ENCODE measurements around the gene ABCA6. TPM values are rescaled to one million over a fixed set of nuclear protein-coding genes. Genes with fewer than 3 reads are reported as not detected.

Gene ABCA6
- total RNA-seq, 1 donor from 2014 or later: 4.4 TPM

DNA sequence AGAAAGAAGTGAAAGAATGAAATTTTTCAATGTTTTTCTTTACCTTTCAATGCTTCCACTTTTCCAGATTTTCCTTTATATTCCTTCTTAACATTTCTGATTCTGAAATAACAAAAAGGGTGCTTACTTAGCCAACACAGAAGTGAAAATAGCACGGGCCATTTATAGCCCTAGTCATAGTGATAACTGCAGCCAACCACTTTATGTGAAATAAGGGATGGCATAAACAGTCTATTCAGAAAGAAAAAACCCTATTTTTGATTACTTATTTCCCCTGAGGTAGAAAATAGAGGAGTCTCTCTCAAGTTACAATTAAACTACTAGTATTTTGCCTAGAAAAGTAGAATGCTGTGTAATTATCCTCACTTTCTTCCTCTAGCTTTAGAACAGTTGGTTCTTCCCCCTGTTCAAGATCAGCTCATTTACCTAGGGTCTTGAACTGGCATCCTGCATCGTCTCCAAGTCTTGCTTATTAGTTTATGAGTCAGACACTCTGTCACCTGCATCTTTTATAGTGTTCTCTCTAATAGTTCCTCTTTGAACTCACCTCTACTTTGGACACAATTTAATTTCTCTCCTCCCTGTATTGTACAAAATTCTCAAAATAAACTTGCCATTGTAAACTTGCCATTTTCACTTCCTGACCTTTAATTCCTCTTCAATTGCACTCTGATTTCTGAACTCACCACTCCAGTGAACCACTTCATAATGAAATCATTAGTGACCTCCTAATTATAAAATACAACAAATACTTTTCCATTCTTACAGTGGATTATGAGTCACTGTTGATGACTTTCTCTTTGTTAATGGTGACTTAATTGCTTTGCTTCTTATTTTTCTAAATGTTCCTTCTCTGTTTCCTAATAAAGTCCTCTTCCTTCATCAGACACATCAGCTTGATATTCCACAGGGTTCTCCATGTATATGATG, 23.6 kb downstream of the ABCA6 start:
- ATAC-seq (ENCODE audit: low read depth) (peak; percentile 41), DNase-seq (no peak)
- H3K27me3 Mint-ChIP-seq: no peaks in the 10 kb centered on the region
- no peaks in the 10 kb centered on the region for H3K36me3 Mint-ChIP-seq (ENCODE audit: low read depth)
- intact Hi-C loops (cut with micrococcal nuclease): loop anchor here (1.0 to 5.0 kb wide), 7 partner anchors 25 to 1301 kb away; partner anchors contain the start of gene ABCA5
- TF ChIP-seq, protein P1, sequence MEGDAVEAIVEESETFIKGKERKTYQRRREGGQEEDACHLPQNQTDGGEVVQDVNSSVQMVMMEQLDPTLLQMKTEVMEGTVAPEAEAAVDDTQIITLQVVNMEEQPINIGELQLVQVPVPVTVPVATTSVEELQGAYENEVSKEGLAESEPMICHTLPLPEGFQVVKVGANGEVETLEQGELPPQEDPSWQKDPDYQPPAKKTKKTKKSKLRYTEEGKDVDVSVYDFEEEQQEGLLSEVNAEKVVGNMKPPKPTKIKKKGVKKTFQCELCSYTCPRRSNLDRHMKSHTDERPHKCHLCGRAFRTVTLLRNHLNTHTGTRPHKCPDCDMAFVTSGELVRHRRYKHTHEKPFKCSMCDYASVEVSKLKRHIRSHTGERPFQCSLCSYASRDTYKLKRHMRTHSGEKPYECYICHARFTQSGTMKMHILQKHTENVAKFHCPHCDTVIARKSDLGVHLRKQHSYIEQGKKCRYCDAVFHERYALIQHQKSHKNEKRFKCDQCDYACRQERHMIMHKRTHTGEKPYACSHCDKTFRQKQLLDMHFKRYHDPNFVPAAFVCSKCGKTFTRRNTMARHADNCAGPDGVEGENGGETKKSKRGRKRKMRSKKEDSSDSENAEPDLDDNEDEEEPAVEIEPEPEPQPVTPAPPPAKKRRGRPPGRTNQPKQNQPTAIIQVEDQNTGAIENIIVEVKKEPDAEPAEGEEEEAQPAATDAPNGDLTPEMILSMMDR (IDR thresholded peaks at IDR 0.05): no peak
- peaks cover 49% of the 10 kb centered on the region for H3K4me1 Mint-ChIP-seq
- no peaks in the 10 kb centered on the region for H3K9me3 Mint-ChIP-seq
- ChIA-PET POLR2A (no interaction called here), CTCF (no interaction called here)
- peak overlapping the region; percentile 42 for H3K4me3 Mint-ChIP-seq
- peak overlapping the region; percentile 79 for H3K27ac Mint-ChIP-seq

DNA sequence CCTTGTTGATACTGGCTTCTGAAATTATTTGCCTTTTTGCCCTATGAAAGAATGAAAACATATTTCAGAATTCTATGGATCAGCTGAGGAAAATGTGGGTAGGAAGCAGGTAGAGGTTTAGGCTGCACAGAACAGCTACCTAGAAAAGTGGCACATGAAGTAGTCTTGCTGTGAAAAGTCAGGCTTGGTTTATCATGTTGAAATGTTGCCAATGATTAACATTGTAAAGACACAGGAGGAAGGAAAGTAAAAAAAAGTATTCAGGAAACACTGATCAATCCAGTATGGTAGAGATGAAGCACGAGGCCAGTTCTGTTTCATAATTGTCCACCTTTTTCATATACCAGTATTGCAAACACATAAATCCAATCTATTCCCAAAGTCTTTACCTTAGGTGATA, 29.9 kb downstream of the ABCA6 start:
- Mint-ChIP-seq H3K4me3 (no peak overlapping the region), H3K36me3 (ENCODE audit: low read depth) (no peaks in the 10 kb centered on the region), H3K4me1 (peaks cover 39% of the 10 kb centered on the region), H3K27me3 (no peaks in the 10 kb centered on the region), H3K9me3 (no peaks in the 10 kb centered on the region), H3K27ac (peak overlapping the region; percentile 21)
- TF ChIP-seq, protein P1 (IDR thresholded peaks at IDR 0.05): no peak
- intact Hi-C loops (cut with micrococcal nuclease): no loop called here
- CTCF ChIA-PET: no interaction called here
- DNase-seq (no peak), ATAC-seq (ENCODE audit: low read depth) (no peak)
- POLR2A ChIA-PET: interaction anchor here (0.6 kb wide), 1 partner anchor 1076 kb away, joined by 8 read pairs; the partner anchor contains the start of gene KPNA2

DNA sequence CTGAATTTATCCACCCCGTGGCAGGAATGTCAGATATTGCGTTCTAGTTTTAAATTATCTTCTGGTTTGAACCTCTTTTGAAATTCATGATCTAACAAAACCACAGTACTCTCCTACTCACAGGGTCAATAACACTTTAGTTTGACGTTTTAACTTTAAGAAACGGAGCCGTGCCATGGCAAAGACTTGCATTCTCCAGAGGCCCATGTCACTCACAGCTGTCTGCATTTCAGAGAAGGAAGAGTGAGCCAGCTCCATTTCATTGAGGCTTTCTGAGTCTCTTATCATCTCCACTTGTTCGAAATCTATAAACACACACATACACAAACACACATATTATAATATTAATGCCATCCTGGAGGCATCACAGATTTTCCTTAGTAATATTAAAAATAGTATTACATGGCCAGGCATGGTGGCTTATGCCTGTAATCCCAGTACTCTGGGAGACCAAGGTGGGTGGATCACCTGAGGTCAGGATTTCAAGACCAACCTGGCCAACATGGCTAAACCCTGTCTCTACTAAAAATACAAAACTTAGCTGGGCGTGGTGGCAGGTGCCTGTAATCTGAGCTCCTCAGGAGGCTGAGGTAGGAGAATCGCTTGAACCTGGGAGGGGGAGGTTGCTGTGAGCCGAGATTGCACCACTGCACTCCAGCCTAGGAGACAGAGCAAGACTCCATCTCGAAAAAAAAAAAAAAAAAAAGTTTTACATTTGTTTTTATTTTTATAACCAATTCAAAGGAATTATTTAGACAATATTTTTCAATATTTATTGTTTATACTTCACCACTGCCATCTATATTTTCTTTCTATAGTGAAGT, 35.6 kb downstream of the ABCA6 start:
- TF ChIP-seq, protein P1 (IDR thresholded peaks at IDR 0.05): no peak
- ATAC-seq (ENCODE audit: low read depth) (no peak), DNase-seq (no peak)
- H3K9me3 Mint-ChIP-seq: no peaks in the 10 kb centered on the region
- ChIA-PET CTCF (no interaction called here), POLR2A (no interaction called here)
- H3K4me1 Mint-ChIP-seq: peaks cover 2% of the 10 kb centered on the region
- intact Hi-C loops (cut with micrococcal nuclease): no loop called here
- no peaks in the 10 kb centered on the region for H3K36me3 Mint-ChIP-seq (ENCODE audit: low read depth)
- no peaks in the 10 kb centered on the region for H3K27me3 Mint-ChIP-seq
- H3K27ac Mint-ChIP-seq: no peak overlapping the region
- H3K4me3 Mint-ChIP-seq: no peak overlapping the region

DNA sequence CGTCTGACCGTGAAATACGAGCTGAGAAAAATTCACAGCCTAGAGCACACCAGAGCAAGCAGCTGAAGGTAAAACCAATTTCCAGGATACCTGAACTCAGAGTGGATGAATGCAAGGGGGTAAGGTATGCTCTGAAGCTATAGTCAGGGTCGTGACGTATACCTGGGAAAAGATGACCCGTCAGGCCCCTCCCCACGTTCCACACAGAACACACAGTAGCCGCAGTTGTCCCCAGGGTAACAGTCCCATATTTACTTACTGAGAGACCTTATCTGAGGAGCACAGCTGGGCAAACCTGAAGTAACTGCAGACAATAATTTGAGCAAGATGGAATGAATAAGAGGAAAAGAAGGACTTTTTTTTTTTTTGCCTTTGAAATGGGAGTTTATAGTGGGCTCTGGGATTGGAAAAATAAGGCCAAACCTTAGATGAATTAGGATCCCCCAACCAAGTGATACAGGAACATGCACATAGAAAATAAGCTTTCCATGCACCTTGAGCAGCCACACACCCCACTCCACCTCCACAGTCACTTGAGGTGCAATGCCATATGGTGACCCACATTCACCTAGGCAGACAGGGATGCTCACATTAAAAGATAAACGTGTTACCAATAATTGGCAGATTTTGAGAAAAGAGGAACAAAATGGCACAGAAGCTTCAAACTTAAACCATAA, 38.0 kb downstream of the ABCA6 start:
- Mint-ChIP-seq H3K9me3 (no peaks in the 10 kb centered on the region), H3K4me1 (no peaks in the 10 kb centered on the region), H3K36me3 (ENCODE audit: low read depth) (no peaks in the 10 kb centered on the region), H3K27ac (no peak overlapping the region), H3K27me3 (no peaks in the 10 kb centered on the region), H3K4me3 (no peak overlapping the region)
- no peak for DNase-seq
- POLR2A ChIA-PET: no interaction called here
- CTCF ChIA-PET: interaction anchor here (0.6 to 1.6 kb wide), 2 partner anchors 18 to 146 kb away, joined by 3 to 4 read pairs; no protein-coding TSS in a partner anchor
- no peak for ATAC-seq (ENCODE audit: low read depth)
- TF ChIP-seq, protein P1 (IDR thresholded peaks at IDR 0.05): no peak
- intact Hi-C loops (cut with micrococcal nuclease): no loop called here

Measured in activated B cell treated with CpG ODN at 0.5 μM for 24 hours (primary cell).